Suprapubic skin (tissue), 4 donors: ENCODE measurements around the gene LMTK2.

ENCODE experiments used
- CTCF ChIP-seq, 2 donors: fragments of 200-600 bp in 1 of 2; fragments of 450-650 bp in 1 of 2; sonication (generic) in 1 of 2; IDR thresholded peaks; one replicate each; pipeline ENCODE4 v1.5.1; 2016 to 2019; ENCODE audit warnings: antibody characterized with exemption in 2 of 2, mild to moderate bottlenecking in 1 of 2, moderate library complexity in 1 of 2
- POLR2A ChIP-seq, 2 donors: fragments of 450-650 bp; IDR thresholded peaks; one replicate each; pipeline ENCODE4 v1.6.1; 2017; ENCODE audit warnings: antibody characterized with exemption in 2 of 2, mild to moderate bottlenecking in 2 of 2, moderate library complexity in 2 of 2
- POLR2AphosphoS5 ChIP-seq, 3 donors: sonication (generic); formaldehyde crosslinking; IDR thresholded peaks; one replicate each; pipeline ENCODE4 v1.6.1; 2017; ENCODE audit warnings: antibody characterized with exemption in 3 of 3

- TF ChIP-seq CTCF (IDR thresholded peaks at IDR 0.05) (no peak), POLR2A (IDR thresholded peaks at IDR 0.05) (no peak), POLR2AphosphoS5 (IDR thresholded peaks at IDR 0.05) (no peak)
Measured at GRCh38 chr7:98136423-98136822, 29.8 kb downstream of the LMTK2 start.
